Hematopoietic multipotent progenitor cell treated with erythropoietin and hydrocortisone succinate and interleukin-3 and kit ligand, for 8 days (in vitro differentiated cells): ENCODE results near the gene SNRNP200.
A peak's percentile ranks its signal among the peaks of the same experiment; 100 is the strongest.

Experiments
- DNase-seq: peaks from one replicate; pipeline ENCODE4 v3.0.0-alpha.2; 2015

Gene SNRNP200

DNA sequence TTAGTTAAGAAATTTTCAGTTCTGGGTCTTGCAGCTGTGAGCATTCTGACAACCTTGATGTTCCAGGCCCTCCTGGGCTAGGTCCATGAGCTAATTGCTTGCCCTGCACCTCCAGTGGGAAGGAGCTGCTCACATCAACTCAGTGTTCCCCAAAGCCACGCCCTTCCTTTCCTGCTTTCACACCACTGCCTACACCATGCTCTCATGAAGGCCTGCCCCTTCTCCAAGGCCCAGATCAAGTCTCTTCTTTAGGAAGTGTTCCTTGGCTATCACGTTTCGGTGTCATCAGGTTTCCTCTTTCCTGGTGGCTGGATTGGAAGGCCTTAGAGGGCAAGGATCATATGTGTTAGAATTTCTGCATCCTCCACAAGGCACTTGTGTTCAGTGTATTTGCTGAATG lies 58.3 kb downstream of the SNRNP200 start:
- no peak for DNase-seq

DNA sequence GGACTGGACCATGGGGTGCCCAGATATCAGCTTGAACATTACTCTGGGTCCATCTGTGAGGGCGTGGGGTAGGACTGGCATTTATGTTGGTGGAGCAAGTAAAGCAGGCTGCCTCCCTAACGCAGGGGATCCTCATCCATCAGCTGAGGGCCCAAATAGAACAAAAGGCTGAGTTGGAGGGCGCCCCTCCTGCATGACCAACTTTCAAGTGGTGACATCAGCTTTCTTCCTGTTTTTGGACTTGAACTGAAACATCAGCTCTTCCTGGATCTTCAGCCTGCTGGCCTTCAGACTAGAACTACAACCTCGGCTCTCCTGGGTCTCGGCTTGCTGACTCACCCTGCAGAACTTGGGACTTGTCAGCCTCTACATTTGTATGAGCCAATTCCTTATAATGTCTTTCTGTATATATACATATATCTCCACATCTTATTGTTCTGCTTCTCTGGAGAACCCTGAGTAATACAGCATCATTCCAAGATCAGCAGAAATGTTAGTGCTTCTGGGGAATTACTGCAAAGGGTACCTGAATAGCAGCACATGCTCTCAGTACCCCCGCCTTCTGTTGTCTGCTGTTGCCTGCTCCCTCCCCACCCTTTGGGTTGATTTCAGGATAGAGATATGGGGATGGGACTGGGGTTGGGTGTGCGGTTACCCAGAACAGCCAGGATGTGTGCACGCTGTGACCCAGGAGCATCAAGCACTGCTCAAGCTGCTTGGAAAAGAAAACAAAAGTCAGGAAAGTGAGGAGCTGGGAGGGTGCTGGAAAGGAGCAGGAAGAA lies 59.5 kb downstream of the SNRNP200 start:
- DNase-seq = peak; percentile 17

DNA sequence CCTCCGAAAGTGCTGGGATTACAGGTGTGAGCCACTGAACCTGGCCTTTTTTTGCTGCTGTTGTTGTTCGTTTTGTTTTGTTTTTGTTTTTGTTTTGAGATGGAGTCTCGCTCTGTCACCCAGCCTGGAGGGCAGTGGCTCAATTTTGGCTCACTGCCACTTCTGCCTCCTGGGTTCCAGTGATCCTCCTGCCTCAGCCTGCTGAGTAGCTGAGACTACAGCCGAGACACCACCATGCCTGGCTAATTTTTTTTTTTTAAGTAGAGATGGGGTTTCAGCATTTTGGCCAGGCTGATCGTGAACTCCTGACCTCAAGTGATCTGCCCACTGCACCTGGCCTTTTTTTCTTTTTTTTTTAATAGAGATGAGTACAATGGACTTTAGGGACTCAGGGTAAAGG lies 61.5 kb downstream of the SNRNP200 start:
- DNase-seq = no peak

DNA sequence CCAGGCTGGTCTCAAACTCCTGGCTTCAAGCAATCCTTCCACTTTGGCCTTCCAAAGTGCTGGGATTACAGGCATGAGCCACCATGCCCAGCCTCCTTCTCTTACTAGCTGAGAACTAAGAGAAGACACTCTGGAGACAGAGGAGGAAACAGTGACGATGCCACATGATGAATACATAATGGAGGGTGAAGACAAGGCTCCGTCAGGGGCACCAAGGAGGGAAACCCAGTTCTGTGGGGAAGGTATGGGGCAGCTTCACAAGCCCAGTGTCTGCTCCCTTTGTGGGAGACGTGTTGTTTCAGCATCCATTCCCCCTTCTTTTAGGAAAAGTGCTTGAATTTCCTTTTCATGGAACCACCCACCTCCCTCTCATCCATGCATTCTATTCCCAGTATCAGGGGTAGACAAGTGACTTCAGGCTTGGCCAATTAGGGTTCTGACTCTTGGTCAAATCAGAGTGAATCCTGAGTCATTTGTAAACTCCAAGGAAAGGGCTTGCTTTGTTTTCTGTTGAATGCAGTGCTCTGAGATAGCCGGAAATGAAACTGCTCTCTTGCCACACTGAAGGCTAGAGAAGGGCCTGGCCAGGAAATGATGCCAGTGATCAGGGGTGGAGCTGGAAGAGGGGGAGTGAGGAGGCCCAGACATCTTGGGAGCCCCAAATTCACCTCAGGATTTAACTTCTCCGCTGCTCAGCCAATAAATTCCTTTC lies 63.3 kb downstream of the SNRNP200 start:
- DNase-seq = peak; percentile 55

DNA sequence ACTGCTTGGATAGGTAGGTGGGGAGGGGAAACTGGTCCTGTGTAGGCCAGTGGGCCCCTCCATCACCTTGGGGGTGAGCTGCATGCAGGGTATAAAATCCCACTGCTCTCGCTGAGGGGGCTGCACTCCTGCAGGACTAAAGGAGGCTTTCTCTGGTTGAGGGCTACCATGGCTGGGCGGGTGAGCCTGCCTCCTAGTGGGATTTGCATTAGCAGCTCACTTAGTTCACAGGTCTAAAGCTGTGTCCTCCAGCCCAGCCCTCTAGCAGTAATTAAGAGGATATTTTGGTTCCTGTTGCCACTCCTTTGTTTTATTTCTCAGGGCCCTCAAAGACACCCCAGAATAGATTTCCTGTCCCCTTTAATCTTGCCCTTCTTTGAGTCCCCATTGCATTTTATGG lies 64.1 kb downstream of the SNRNP200 start:
- no peak for DNase-seq

DNA sequence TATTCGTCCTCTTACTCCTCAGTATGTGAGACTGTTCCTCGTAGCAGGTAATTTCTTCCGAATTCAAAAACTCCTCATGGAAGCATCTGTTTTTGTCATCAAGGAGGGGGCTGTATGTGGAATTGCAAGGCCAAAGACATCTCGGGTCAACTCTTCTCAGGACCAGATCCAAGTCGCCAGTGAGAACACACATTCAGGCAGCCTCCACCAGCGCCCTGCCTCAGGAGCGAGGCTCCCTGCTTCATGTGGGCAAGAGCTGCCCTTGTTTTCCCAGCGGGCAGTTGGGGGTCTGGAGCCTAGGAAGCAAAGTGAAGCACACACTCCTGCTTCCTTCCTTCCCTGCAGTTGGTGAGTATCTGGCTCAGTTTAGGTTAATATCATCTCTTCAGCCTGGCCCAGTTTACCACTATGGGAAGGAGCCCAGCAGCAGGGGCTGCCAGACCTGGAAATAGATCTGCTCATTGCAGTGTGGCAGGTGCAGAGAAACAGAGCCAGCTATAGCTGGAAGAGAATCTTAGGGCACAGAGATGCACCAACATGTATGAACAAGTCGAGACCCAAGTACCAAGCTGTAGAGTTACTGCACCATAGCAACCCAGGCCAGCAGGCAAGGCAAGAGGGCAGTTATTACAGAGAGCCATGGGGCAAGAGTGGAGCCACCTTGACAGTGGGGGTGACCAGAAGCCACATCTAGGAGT lies 64.9 kb downstream of the SNRNP200 start:
- DNase-seq = no peak

DNA sequence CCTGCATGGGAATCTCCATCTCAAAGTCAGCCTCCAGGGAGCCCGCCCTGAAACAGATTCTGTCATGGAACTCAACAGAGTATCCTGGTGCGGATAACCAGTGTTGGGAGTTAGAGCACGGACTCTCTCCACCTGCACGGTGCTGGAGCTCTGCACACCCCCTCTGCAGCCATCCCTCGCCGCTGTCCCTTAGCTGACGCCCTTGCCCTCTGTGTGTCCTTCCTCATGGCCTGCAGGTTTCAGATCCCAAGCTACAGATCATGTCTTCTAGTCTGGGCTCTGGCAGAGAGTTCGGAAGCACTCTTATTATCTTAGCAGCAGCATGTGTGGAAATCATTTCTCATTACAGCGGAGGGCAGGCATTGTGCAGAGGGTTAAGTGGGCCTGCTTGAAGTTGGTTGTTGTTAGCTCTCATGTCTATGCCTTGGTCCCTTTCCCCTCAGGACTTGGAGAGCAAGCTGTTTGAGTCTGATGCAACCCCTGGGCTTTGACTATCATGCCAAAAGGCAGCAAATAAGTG lies 65.5 kb downstream of the SNRNP200 start:
- no peak for DNase-seq

DNA sequence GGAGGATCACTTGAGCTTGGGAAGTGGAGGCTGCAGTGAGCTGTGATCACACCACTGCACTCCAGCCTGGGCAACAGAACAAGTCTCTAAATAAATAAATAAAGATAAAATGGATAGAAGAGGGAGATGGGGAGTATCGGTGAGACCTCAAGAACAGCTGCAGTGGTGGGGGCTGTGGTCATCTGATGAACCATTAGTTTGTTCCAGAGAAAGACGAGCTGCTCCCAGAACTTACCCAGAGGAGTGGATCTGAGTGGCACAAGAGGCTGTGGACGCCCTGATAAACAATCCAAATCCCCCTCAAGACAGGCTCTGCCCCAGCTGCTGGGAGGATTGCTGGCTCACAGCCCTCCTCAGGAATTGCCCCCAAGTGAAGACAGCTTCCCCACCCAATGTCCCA lies 66.3 kb downstream of the SNRNP200 start:
- DNase-seq = no peak

DNA sequence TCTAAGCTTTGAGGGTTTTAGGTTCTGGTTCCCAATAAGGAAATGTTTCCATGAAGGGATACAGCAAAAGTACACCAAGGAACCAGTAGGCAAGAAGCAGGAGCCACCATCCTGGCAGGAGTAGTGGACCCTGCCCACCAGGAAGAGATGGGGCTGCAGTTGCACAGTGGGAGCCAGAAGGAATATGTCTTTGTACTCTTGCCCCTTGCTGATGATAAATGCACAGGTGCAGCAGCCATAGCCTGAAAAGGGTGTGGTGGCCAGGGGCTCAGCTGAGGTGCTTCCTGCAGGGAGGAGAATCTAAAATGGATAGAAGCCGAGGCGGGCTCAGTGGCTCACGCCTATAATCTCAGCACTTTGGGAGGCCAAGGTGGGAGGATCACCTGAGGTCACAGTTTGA lies 67.1 kb downstream of the SNRNP200 start:
- no peak for DNase-seq

DNA sequence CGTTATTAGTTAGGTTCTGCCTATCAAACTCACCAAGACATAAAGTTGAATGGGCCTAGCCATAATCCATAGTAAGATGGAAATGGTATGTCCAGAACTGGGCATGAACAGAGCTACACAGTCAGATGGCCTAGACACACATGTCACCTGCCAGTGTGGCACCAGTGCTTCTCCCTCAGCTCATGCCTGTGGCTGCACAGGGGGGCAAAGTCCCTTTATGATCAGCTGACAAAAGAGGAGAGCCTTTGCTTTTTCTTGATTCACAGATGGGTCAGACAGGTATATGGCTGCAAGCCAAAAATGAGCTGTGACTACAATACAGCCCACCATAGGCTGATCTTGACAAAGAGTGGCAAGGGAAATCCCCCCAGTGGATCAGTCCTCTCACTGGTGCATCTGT lies 68.5 kb downstream of the SNRNP200 start:
- DNase-seq = no peak

DNA sequence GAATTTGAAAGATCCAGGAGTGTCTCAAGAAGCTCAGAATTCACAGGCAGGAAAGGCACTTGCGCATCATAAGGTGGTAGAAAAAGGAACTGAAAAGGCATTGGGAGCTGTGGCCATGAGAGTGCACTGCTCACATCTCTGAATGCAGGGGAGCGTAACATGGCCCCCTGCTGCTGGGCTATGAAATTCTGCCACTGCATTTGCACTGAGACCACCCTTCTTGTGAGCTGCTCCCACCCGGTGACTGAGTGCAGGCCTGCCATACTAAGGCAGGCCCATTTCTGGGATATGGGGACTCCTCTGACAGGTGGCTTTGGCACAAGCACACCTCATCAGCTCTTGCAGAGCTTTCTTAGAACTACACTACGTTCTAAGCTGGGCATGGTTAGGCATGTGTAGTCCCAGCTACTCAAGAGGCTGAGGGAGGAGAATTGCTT lies 71.4 kb downstream of the SNRNP200 start:
- no peak for DNase-seq

DNA sequence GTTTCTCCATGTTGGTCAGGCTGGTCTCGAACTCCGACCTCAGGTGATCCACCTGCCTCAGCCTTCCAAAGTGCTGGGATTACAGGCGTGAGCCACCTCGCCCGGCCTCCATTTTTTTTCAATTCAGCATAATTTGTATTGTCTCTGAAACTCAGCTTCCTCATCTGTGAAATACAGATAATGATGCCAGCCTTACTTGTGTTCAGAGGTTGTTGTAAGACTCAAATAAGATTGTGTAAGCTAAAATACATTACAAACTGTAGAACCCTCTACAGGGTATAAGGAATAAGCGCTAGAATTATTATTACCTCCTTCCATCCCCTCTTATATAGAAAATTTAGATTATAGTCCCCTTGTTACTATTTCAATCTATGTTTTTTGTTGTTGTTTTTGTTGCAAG lies 71.9 kb downstream of the SNRNP200 start:
- no peak for DNase-seq

DNA sequence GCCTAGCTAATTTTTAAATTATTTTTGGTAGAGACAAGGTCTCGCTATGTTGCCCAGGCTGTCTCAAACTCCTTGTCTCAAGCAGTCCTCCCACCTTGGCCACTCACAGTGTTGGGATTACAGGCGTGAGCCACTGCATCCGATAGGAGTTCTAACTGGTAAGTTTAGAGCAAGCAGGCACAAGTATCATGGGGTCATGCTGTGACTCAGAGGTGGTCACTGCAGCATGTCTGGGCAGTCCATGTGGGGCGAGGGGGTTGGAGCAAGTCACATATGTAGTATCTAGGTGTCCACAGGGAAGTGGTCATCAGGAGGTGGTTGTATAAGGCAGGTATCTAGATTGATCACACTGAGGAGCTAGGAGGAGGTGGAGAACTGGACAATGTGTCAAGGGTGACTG lies 74.0 kb downstream of the SNRNP200 start:
- no peak for DNase-seq

DNA sequence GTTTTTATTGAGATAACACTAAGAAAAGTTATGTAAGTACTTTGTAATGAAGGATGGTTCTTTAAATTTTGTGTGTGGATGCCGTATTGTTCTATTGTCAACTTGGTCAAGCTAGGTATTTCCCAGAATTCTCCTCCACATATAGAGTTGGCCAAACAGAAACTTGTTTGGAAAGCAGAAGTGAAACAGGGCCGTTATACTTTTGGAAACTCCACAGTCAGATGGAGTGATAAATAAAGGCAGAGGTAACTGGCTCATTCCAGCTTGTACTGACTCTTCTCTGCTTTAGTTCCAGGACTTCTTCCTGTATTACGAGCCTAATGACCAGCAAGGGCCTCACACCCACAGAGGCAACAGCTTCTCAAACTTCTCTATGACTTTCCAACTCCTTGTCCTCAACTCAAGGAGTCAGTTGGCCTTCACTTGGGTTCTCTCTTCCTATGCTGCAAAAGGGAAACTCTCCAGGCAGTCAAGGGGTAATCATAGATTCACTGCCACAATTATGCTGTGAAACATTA lies 80.3 kb downstream of the SNRNP200 start:
- DNase-seq = peak; percentile 50
